ENCODE results near the gene TK2. TPM values are rescaled to one million over a fixed set of nuclear protein-coding genes. Genes with fewer than 3 reads are reported as not detected.
A peak's percentile ranks its signal among the peaks of the same experiment; 100 is the strongest.
"Not testable (repeated sequence)": the region's sequence is repeated elsewhere in the genome, so short reads cannot be mapped to it uniquely, and the experiment has no call there.

TK2 gene
- total RNA-seq, 1 donor from 2014 or later: 28.5 TPM

GRCh38 chr16:66568355-66568754, 18.4 kb upstream of the TK2 start:
- no peak for TF ChIP-seq CTCF (IDR thresholded peaks at IDR 0.05; ENCODE audit: unreplicated experiment)
- Mint-ChIP-seq H3K4me3 (no peak overlapping the region), H3K9me3 (no peaks in the 10 kb centered on the region), H3K36me3 (peaks cover 14% of the 10 kb centered on the region), H3K4me1 (no peaks in the 10 kb centered on the region), H3K27ac (no peak overlapping the region), H3K27me3 (ENCODE audit: low read depth) (no peaks in the 10 kb centered on the region)
- DNase-seq (ENCODE audit: low spot score in 2 of 2, unreplicated experiment in 2 of 2): no peak

- not testable (repeated sequence) for DNase-seq (ENCODE audit: low spot score in 2 of 2, unreplicated experiment in 2 of 2); H3K27me3 Mint-ChIP-seq (ENCODE audit: low read depth); H3K9me3 Mint-ChIP-seq; H3K27ac Mint-ChIP-seq; H3K4me1 Mint-ChIP-seq; H3K4me3 Mint-ChIP-seq
- peaks cover 17% of the 10 kb centered on the region for H3K36me3 Mint-ChIP-seq
These were observed 17.3 kb upstream of the TK2 start for GRCh38 chr16:66567270-66567669.

GRCh38 chr16:66566051-66566901, 16.4 kb upstream of the TK2 start, which contains the start of gene CMTM1:
Gene CMTM1, plus strand, starts transcription at chr16:66566439. Its CDS starts 75 bp downstream, at chr16:66566514.
- TF ChIP-seq CTCF (IDR thresholded peaks at IDR 0.05; ENCODE audit: unreplicated experiment): no peak
- H3K9me3 Mint-ChIP-seq: no peaks in the 10 kb centered on the region

GRCh38 chr16:66563574-66564334, 13.8 kb upstream of the TK2 start:
- DNase-seq (ENCODE audit: low spot score in 2 of 2, unreplicated experiment in 2 of 2): no peak
- peaks cover 29% of the 10 kb centered on the region for H3K36me3 Mint-ChIP-seq
- no peaks in the 10 kb centered on the region for H3K27me3 Mint-ChIP-seq (ENCODE audit: low read depth)
- no peaks in the 10 kb centered on the region for H3K9me3 Mint-ChIP-seq
- H3K27ac Mint-ChIP-seq: no peak overlapping the region
- H3K4me1 Mint-ChIP-seq: peaks cover 4% of the 10 kb centered on the region
- no peak for TF ChIP-seq CTCF (IDR thresholded peaks at IDR 0.05; ENCODE audit: unreplicated experiment)
- H3K4me3 Mint-ChIP-seq: no peak overlapping the region

More at GRCh38 chr16:66566051-66566901, 16.4 kb upstream of the TK2 start, which contains the start of gene CMTM1:
- H3K36me3 Mint-ChIP-seq: peaks cover 22% of the 10 kb centered on the region
- no peak within 1 kb of the TSS for H3K4me3 Mint-ChIP-seq
- H3K27ac Mint-ChIP-seq: no peak within 1 kb of the TSS
- no peaks in the 10 kb centered on the region for H3K27me3 Mint-ChIP-seq (ENCODE audit: low read depth)
- H3K4me1 Mint-ChIP-seq: peaks cover 4% of the 10 kb centered on the region
- no peak for DNase-seq (ENCODE audit: low spot score in 2 of 2, unreplicated experiment in 2 of 2)

- TF ChIP-seq CTCF (IDR thresholded peaks at IDR 0.05; ENCODE audit: unreplicated experiment): no peak
- no peaks in the 10 kb centered on the region for H3K27me3 Mint-ChIP-seq (ENCODE audit: low read depth)
- H3K36me3 Mint-ChIP-seq: peaks cover 31% of the 10 kb centered on the region
These were observed 13.1 kb upstream of the TK2 start for GRCh38 chr16:66562986-66563385.

GRCh38 chr16:66562409-66562808, 12.5 kb upstream of the TK2 start:
- H3K27ac Mint-ChIP-seq: no peak overlapping the region
- no peaks in the 10 kb centered on the region for H3K27me3 Mint-ChIP-seq (ENCODE audit: low read depth)
- TF ChIP-seq CTCF (IDR thresholded peaks at IDR 0.05; ENCODE audit: unreplicated experiment): no peak
- peaks cover 4% of the 10 kb centered on the region for H3K4me1 Mint-ChIP-seq
- H3K9me3 Mint-ChIP-seq: no peaks in the 10 kb centered on the region
- H3K36me3 Mint-ChIP-seq: peaks cover 29% of the 10 kb centered on the region
- H3K4me3 Mint-ChIP-seq: no peak overlapping the region
- DNase-seq (ENCODE audit: low spot score in 2 of 2, unreplicated experiment in 2 of 2): no peak

More at GRCh38 chr16:66562986-66563385, 13.1 kb upstream of the TK2 start:
- Mint-ChIP-seq H3K4me1 (peaks cover 4% of the 10 kb centered on the region), H3K4me3 (no peak overlapping the region), H3K27ac (peak overlapping the region; percentile 62), H3K9me3 (no peaks in the 10 kb centered on the region)
- no peak for DNase-seq (ENCODE audit: low spot score in 2 of 2, unreplicated experiment in 2 of 2)
